ENCODE measurements around the gene SNTB2.
"Not testable (repeated sequence)": the region's sequence is repeated elsewhere in the genome, so short reads cannot be mapped to it uniquely, and the experiment has no call there.

The SNTB2 gene

GRCh38 chr16:69239851-69240250 is 52.9 kb downstream of the SNTB2 start:
- DNase-seq = no peak

- no peak for DNase-seq
Measured at GRCh38 chr16:69240331-69240730, 53.4 kb downstream of the SNTB2 start.

GRCh38 chr16:69241926-69242325 is 55.0 kb downstream of the SNTB2 start:
- DNase-seq = no peak

GRCh38 chr16:69243479-69243878 is 56.5 kb downstream of the SNTB2 start:
- DNase-seq = no peak

GRCh38 chr16:69244336-69244735 is 57.4 kb downstream of the SNTB2 start:
- no peak for DNase-seq

GRCh38 chr16:69250081-69250480 is 63.1 kb downstream of the SNTB2 start:
- no peak for DNase-seq

GRCh38 chr16:69253870-69254341 is 66.9 kb downstream of the SNTB2 start:
- peak; percentile 2 for DNase-seq

GRCh38 chr16:69259428-69259764 is 72.4 kb downstream of the SNTB2 start:
- DNase-seq = not testable (repeated sequence)

- DNase-seq = no peak
Measured at GRCh38 chr16:69260019-69260418, 73.1 kb downstream of the SNTB2 start.

- no peak for DNase-seq
Measured at GRCh38 chr16:69260506-69260905, 73.5 kb downstream of the SNTB2 start.

GRCh38 chr16:69266334-69267063 is 79.5 kb downstream of the SNTB2 start:
- no peak for DNase-seq

- no peak for DNase-seq
Measured at GRCh38 chr16:69267633-69268032, 80.7 kb downstream of the SNTB2 start.

- no peak for DNase-seq
Measured at GRCh38 chr16:69270395-69270794, 83.4 kb downstream of the SNTB2 start.

GRCh38 chr16:69270831-69271230 is 83.9 kb downstream of the SNTB2 start:
- DNase-seq = no peak

GRCh38 chr16:69273009-69273408 is 86.0 kb downstream of the SNTB2 start:
- no peak for DNase-seq

- no peak for DNase-seq
Measured at GRCh38 chr16:69274699-69275235, 87.8 kb downstream of the SNTB2 start.

- DNase-seq = no peak
Measured at GRCh38 chr16:69276148-69277115, 89.5 kb downstream of the SNTB2 start.

- DNase-seq = no peak
Measured at GRCh38 chr16:69277413-69277812, 90.4 kb downstream of the SNTB2 start.

GRCh38 chr16:69283851-69284250 is 96.9 kb downstream of the SNTB2 start:
- no peak for DNase-seq

GRCh38 chr16:69285240-69285639 is 98.3 kb downstream of the SNTB2 start:
- DNase-seq = no peak

- DNase-seq = peak; percentile 75
Measured at GRCh38 chr16:69286941-69287713, 100.2 kb downstream of the SNTB2 start.

- not testable (repeated sequence) for DNase-seq
Measured at GRCh38 chr16:69291657-69292056, 104.7 kb downstream of the SNTB2 start.

- no peak for DNase-seq
Measured at GRCh38 chr16:69293401-69293800, 106.4 kb downstream of the SNTB2 start.

All from CD4-positive, alpha-beta T cell treated with Interleukin-10 for 1 hour (primary cell).